Coronary artery (tissue), 2 donors: ENCODE measurements around the gene MACROD2.

Experiments
- DNase-seq: peaks from one replicate; pipeline ENCODE4 v3.0.0-alpha.2; 2017; ENCODE audit warnings: low spot score
- H3K27ac ChIP-seq, 2 donors: fragments of 200-600 bp; sonication (generic); one replicate each; pipeline ENCODE4 v1.5.1; 2016 to 2019
- H3K4me3 ChIP-seq: fragments of 200-600 bp; sonication (generic); 2 replicates; pipeline ENCODE4 v1.5.1; 2016; ENCODE audit warnings: mild to moderate bottlenecking, moderate library complexity
- CTCF ChIP-seq: fragments of 200-600 bp; sonication (generic); IDR thresholded peaks from one replicate; pipeline ENCODE4 v1.5.1; 2019; ENCODE audit warnings: antibody characterized with exemption

The MACROD2 gene

GRCh38 chr20:15776770-15777466, 1781.6 kb downstream of the MACROD2 start:
- DNase-seq, result no peak
- Histone ChIP-seq H3K27ac (no peak overlapping the region), H3K4me3 (no peak overlapping the region)
- TF ChIP-seq CTCF, result no peak

- no peak for DNase-seq
- TF ChIP-seq CTCF, result no peak
- Histone ChIP-seq H3K4me3 (no peak overlapping the region), H3K27ac (no peak overlapping the region)
These were observed 1788.7 kb downstream of the MACROD2 start for GRCh38 chr20:15784020-15784419.

GRCh38 chr20:15789079-15789478, 1793.8 kb downstream of the MACROD2 start:
- Histone ChIP-seq H3K27ac (no peak overlapping the region), H3K4me3 (no peak overlapping the region)
- DNase-seq, result no peak
- TF ChIP-seq CTCF, result no peak

GRCh38 chr20:15792855-15793254, 1797.5 kb downstream of the MACROD2 start:
- Histone ChIP-seq H3K4me3 (no peak overlapping the region), H3K27ac (no peak overlapping the region)
- TF ChIP-seq CTCF, result no peak

GRCh38 chr20:15794409-15794808, 1799.1 kb downstream of the MACROD2 start:
- no peak for DNase-seq
- TF ChIP-seq CTCF, result no peak

More at GRCh38 chr20:15792855-15793254, 1797.5 kb downstream of the MACROD2 start:
- DNase-seq, result no peak

GRCh38 chr20:15795305-15796019, 1800.1 kb downstream of the MACROD2 start:
- TF ChIP-seq CTCF, result no peak
- Histone ChIP-seq H3K27ac (no peak overlapping the region), H3K4me3 (no peak overlapping the region)
- no peak for DNase-seq

More at GRCh38 chr20:15794409-15794808, 1799.1 kb downstream of the MACROD2 start:
- H3K4me3 ChIP-seq, result no peak overlapping the region
- no peak overlapping the region for H3K27ac ChIP-seq

- no peak for DNase-seq
- Histone ChIP-seq H3K27ac (no peak overlapping the region), H3K4me3 (no peak overlapping the region)
- TF ChIP-seq CTCF, result no peak
These were observed 1804.6 kb downstream of the MACROD2 start for GRCh38 chr20:15799871-15800270.
